Gastroesophageal sphincter (tissue), 4 donors: ENCODE measurements around the gene TIMM13. TPM values are rescaled to one million over a fixed set of nuclear protein-coding genes. Genes with fewer than 3 reads are reported as not detected.
A peak's percentile ranks its signal among the peaks of the same experiment; 100 is the strongest.

Experiments
- ATAC-seq: fragments of 150-250 bp; one replicate; pipeline ENCODE4 v1.9.1; 2016; ENCODE audit warnings: mild to moderate bottlenecking, moderate library complexity
- H3K27ac ChIP-seq, 4 donors: fragments of 200-600 bp; sonication (generic) in 3 of 4; 1 replicate in 3 of 4; 2 replicates in 1 of 4; pipeline ENCODE4 v1.5.1; 2016 to 2019
- H3K27me3 ChIP-seq: fragments of 200-600 bp; sonication (generic); one replicate; pipeline ENCODE4 v1.5.1; 2019
- H3K36me3 ChIP-seq, 2 donors: fragments of 200-600 bp; sonication (generic); one replicate each; pipeline ENCODE4 v1.5.1; 2019; ENCODE audit warnings: control low read depth in 1 of 2
- H3K4me1 ChIP-seq, 3 donors: fragments of 200-600 bp; sonication (generic); 1 replicate in 2 of 3; 2 replicates in 1 of 3; pipeline ENCODE4 v1.5.1; 2016 to 2019; ENCODE audit warnings: control low read depth in 2 of 3
- H3K4me3 ChIP-seq, 2 donors: fragments of 200-600 bp; sonication (generic); one replicate each; pipeline ENCODE4 v1.5.1; 2019; ENCODE audit warnings: mild to moderate bottlenecking in 1 of 2, moderate library complexity in 1 of 2
- H3K9me3 ChIP-seq, 3 donors: fragments of 200-600 bp; sonication (generic); one replicate each; pipeline ENCODE4 v1.5.1; 2017 to 2019; ENCODE audit warnings: control low read depth in 2 of 3
- EP300 ChIP-seq: sonication (generic); formaldehyde crosslinking; IDR thresholded peaks from one replicate; pipeline ENCODE4 v1.6.1; 2017; ENCODE audit warnings: antibody characterized with exemption, mild to moderate bottlenecking
- POLR2A ChIP-seq, 2 donors: fragments of 450-650 bp; IDR thresholded peaks; one replicate each; pipeline ENCODE4 v1.6.1; 2017; ENCODE audit warnings: antibody characterized with exemption in 2 of 2, mild to moderate bottlenecking in 2 of 2, moderate library complexity in 1 of 2
- POLR2AphosphoS5 ChIP-seq: sonication (generic); formaldehyde crosslinking; IDR thresholded peaks from one replicate; pipeline ENCODE4 v1.6.1; 2017; ENCODE audit warnings: antibody characterized with exemption
- WGBS, 2 donors: methylation state at CpG; one replicate each; pipeline ENCODE4 v1.1.5; 2018; ENCODE audit warnings: low coverage in 1 of 2; 5-methylcytosine and 5-hydroxymethylcytosine counted together
- total RNA-seq, 4 donors: library from RNA; depleted of rRNA; stranded (reverse); fragments of >200 nt; gene quantifications; one replicate each; pipeline ENCODE4 v1.1.0, GENCODE V29; 2016
- TF ChIP-seq, protein P1 (sequence below), 4 experiments: fragments of 200-600 bp in 2 of 4; fragments of 450-650 bp in 2 of 4; sonication (generic) in 1 of 4; IDR thresholded peaks; one replicate each; pipeline ENCODE4 v1.5.1; 2017 to 2019; ENCODE audit warnings: antibody characterized with exemption in 4 of 4, mild to moderate bottlenecking in 2 of 4, moderate library complexity in 2 of 4

TIMM13 gene
- total RNA-seq, 4 donors from 2014 or later = 22.9 to 32.2 (median 27.3) TPM

DNA sequence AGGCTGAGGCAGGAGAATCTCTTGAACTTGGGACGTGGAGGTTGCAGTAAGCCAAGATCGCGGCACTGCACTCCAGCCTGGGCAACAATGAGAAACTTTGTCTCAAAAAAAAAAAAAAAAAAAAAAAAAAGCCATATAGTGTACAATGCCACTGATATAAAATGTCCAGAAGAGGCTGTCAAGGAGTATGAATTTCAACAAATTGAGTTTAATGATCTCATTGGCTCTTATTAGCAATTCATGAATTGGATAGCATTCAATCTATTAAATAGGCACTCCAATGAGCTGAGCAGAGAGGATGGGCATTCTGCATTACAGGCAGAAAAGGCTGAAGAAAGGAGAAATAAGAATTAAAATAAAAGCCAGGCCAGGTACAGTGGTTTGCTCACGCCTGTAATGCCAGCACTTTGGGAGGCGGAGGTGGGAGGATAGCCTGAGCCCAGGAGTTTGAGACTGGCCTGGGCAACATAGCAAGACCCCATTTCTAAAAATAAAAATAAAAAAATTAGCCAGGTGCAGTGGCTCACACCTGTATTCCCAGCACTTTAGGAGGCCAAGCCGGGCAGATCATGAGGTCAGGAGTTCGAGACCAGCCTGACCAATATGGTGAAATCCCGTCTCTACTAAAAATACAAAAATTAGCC, 30.1 kb upstream of the TIMM13 start:
- Histone ChIP-seq H3K27me3 (no peaks in the 10 kb centered on the region), H3K27ac (peak overlapping the region in 3 of 4 donors; percentile 79 to 84 (median 81)), H3K9me3 (no peaks in the 10 kb centered on the region), H3K4me3 (peak overlapping the region in 1 of 2 donors; percentile 84), H3K4me1 (peaks cover 0 to 46% (median 12%) of the 10 kb centered on the region in 3 donors), H3K36me3 (no peaks in the 10 kb centered on the region)
- TF ChIP-seq POLR2AphosphoS5 (no peak), EP300 (no peak), POLR2A (IDR thresholded peaks at IDR 0.05) (no peak)
- TF ChIP-seq, protein P1, sequence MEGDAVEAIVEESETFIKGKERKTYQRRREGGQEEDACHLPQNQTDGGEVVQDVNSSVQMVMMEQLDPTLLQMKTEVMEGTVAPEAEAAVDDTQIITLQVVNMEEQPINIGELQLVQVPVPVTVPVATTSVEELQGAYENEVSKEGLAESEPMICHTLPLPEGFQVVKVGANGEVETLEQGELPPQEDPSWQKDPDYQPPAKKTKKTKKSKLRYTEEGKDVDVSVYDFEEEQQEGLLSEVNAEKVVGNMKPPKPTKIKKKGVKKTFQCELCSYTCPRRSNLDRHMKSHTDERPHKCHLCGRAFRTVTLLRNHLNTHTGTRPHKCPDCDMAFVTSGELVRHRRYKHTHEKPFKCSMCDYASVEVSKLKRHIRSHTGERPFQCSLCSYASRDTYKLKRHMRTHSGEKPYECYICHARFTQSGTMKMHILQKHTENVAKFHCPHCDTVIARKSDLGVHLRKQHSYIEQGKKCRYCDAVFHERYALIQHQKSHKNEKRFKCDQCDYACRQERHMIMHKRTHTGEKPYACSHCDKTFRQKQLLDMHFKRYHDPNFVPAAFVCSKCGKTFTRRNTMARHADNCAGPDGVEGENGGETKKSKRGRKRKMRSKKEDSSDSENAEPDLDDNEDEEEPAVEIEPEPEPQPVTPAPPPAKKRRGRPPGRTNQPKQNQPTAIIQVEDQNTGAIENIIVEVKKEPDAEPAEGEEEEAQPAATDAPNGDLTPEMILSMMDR (IDR thresholded peaks at IDR 0.05) = no peak
- WGBS, 2 donors = 93 to 100% methylated on average over 5 of the region's 8 CpGs
- no peak for ATAC-seq

DNA sequence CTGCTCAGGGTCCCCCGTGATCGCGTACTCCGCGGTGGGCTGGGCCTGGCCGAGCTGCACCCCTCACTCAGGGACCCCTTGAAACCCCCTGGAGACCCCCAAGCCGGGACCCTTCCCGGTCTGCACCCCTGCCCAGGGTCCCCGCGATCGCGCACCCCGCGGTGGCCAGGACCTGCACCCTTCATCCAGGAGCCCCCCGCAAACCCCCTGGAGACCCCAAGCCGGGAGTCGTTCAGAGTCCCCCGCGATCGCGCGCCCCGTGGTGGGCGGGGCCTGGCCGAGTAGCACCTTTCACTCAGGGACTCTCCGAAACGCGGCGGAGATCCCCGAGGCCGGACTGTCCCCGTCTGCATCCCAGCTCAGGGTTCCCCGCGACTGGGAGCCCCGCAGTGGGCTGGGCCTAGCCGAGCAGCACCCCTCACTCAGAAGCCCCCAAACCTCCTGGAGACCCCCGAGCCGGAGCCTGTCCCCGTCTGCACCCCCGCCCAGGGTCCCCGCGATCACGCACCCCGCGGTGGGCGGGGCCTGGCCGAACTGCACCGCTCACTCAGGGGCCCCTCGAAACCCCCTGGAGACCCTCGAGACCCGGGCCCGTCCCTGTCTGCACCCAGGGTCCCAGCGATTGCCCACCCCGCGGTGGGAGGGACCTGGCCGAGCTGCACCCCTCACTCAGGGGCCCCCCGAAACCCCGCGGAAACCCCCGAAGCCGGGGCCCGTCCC, 28.6 kb upstream of the TIMM13 start:
- ATAC-seq = no peak
- Histone ChIP-seq H3K36me3 (peaks cover 0 to 11% of the 10 kb centered on the region in 2 donors), H3K27ac (peak overlapping the region in 3 of 4 donors; percentile 81 to 84 (median 83)), H3K9me3 (no peaks in the 10 kb centered on the region), H3K27me3 (no peaks in the 10 kb centered on the region), H3K4me1 (peaks cover 0 to 31% (median 7%) of the 10 kb centered on the region in 3 donors), H3K4me3 (peak overlapping the region; percentile 81 to 84)
- WGBS, 2 donors = no CpG with 5 or more reads among the region's 62 CpGs
- TF ChIP-seq POLR2A (IDR thresholded peaks at IDR 0.05) (no peak), POLR2AphosphoS5 (no peak), EP300 (no peak)
- TF ChIP-seq, protein P1 (IDR thresholded peaks at IDR 0.05) = no peak

DNA sequence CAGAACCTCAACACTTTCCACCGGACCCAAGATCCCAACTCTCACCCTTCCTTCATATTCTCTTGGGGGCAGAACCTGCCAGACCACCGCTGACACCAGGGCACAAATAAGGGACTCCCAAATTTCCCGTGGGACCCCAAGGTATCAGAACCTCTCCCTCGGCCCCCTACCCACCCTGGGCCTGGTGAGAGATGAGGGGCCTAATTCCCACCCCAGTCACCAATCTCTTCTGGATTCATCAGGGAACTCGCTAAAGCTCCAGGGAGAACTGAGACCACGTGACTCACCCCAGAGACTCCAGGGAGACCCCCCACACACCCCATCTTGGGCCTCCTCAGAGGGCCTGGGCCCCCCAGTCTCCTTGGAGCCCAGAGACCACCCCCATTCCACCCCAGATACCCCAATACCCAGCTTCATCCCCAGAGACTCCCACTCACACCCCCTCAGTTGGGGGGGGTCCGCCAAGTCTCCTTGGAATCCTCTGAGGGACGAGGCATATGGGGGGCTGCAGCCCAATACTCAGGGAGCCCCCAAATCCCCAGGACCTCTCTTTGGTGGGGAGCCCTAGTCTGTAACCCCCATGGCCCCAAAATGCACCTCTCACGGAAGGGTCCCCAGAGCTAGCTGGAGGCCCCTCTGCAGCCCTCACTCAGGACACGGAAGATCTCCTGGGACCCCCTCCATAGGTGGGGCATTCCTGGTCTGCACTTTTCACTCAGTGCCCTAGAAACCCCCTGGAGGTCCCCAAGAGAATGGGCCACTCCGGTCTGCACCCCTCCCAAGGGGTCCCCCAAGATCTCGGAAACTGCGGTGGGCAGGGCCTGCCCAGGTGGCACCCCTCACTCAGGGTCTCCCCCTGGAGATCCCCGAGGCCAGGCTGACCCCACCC, 27.8 kb upstream of the TIMM13 start:
- Histone ChIP-seq H3K27ac (peak overlapping the region in 2 of 4 donors; percentile 81 to 83), H3K9me3 (no peaks in the 10 kb centered on the region), H3K27me3 (no peaks in the 10 kb centered on the region), H3K4me3 (peak overlapping the region in 1 of 2 donors; percentile 84), H3K4me1 (peaks cover 0 to 28% (median 7%) of the 10 kb centered on the region in 3 donors), H3K36me3 (peaks cover 0 to 12% of the 10 kb centered on the region in 2 donors)
- 96% methylated on average over 4 of the region's 14 CpGs; no CpG with 5 or more reads in 1 of the 2 donors for WGBS, 2 donors
- TF ChIP-seq EP300 = no peak
- TF ChIP-seq POLR2AphosphoS5 = no peak
- TF ChIP-seq, protein P1 (IDR thresholded peaks at IDR 0.05) = no peak
- no peak for TF ChIP-seq POLR2A (IDR thresholded peaks at IDR 0.05)
- no peak for ATAC-seq

DNA sequence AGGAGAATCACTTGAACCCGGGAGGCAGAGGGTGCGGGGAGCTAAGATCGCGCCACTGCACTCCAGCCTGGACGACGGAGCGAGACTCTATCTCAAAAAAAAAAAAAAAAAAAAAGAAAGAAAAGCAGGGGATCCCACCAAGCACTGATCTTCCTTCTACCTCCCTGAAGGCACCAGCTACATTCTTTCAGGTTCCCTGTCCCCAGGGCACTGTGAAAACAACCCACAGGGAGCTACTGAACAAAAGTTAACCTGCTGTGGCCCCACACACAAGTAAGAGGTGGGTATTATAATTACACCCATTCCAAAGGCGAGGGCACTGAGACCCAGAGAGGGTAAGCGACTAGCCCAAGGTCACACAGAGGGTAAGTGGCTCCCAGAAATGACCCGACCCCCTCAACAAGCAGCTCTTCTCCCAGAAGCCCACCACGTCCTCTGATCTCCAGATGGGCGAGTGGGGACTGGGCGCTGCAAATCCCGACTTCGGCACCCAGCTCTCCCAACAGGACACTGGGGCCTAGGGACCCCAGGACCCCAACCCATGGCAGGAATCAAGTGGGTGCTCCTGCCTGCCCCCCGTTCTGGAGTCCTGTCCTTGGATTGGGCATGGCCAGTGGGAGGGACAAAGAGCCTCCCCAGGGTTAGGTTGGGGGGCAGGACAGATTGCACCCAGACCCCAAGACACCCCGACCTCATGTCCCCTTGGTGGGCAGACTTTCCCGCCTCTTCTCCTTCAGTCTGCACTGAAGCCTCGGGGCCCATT, 27.0 kb upstream of the TIMM13 start:
- H3K36me3 ChIP-seq = peaks cover 0 to 12% of the 10 kb centered on the region in 2 donors
- no peaks in the 10 kb centered on the region for H3K27me3 ChIP-seq
- WGBS, 2 donors = 91 to 93% methylated on average over 4 to 7 of the region's 19 CpGs
- H3K27ac ChIP-seq = no peak overlapping the region
- no peak for TF ChIP-seq POLR2A (IDR thresholded peaks at IDR 0.05)
- TF ChIP-seq EP300 = no peak
- TF ChIP-seq POLR2AphosphoS5 = no peak
- TF ChIP-seq, protein P1 (IDR thresholded peaks at IDR 0.05) = no peak
- H3K4me1 ChIP-seq = peaks cover 0 to 28% (median 7%) of the 10 kb centered on the region in 3 donors
- H3K4me3 ChIP-seq = no peak overlapping the region
- no peaks in the 10 kb centered on the region for H3K9me3 ChIP-seq
- ATAC-seq = no peak
